Tibial nerve (tissue), 4 donors: ENCODE measurements around the gene PDSS2. TPM values are rescaled to one million over a fixed set of nuclear protein-coding genes. Genes with fewer than 3 reads are reported as not detected.

Experiments used
- DNase-seq, 2 donors: peaks; one replicate each; pipeline ENCODE4 v3.0.0-alpha.2; 2019; ENCODE audit warnings: low spot score in 2 of 2
- H3K27ac ChIP-seq, 4 donors: fragments of 200-600 bp; sonication (generic) in 3 of 4; one replicate each; pipeline ENCODE4 v1.5.1; 2017 to 2019; ENCODE audit warnings: mild to moderate bottlenecking in 1 of 4
- H3K27me3 ChIP-seq, 2 donors: fragments of 200-600 bp; sonication (generic) in 1 of 2; one replicate each; pipeline versions ENCODE4 v1.5.1 to v1.6.0; 2017 to 2019
- H3K36me3 ChIP-seq, 3 donors: fragments of 200-600 bp; sonication (generic); one replicate each; pipeline ENCODE4 v1.5.1; 2018 to 2019
- H3K4me1 ChIP-seq, 4 donors: fragments of 200-600 bp; sonication (generic) in 3 of 4; one replicate each; pipeline ENCODE4 v1.5.1; 2017 to 2019
- H3K4me3 ChIP-seq, 4 donors: fragments of 200-600 bp; sonication (generic) in 3 of 4; one replicate each; pipeline ENCODE4 v1.5.1; 2017 to 2019; ENCODE audit warnings: mild to moderate bottlenecking in 1 of 4, moderate library complexity in 1 of 4
- H3K9me3 ChIP-seq, 4 donors: fragments of 200-600 bp; sonication (generic) in 3 of 4; one replicate each; pipeline ENCODE4 v1.5.1; 2017 to 2019
- CTCF ChIP-seq, 5 experiments: fragments of 200-600 bp in 3 of 5; fragments of 450-650 bp in 2 of 5; sonication (generic) in 3 of 5; IDR thresholded peaks; one replicate each; pipeline ENCODE4 v1.5.1; 2016 to 2019; ENCODE audit warnings: antibody characterized with exemption in 5 of 5, mild to moderate bottlenecking in 3 of 5, moderate library complexity in 2 of 5
- EP300 ChIP-seq, 2 donors: sonication (generic); formaldehyde crosslinking; IDR thresholded peaks; one replicate each; pipeline ENCODE4 v1.6.1; 2017; ENCODE audit warnings: antibody characterized with exemption in 2 of 2, mild to moderate bottlenecking in 1 of 2
- POLR2A ChIP-seq, 2 donors: fragments of 450-650 bp; IDR thresholded peaks; one replicate each; pipeline ENCODE4 v1.6.1; 2017; ENCODE audit warnings: antibody characterized with exemption in 2 of 2, mild to moderate bottlenecking in 2 of 2, moderate library complexity in 2 of 2
- WGBS, 2 donors: methylation state at CpG; one replicate each; pipeline ENCODE4 v1.1.5; 2018; 5-methylcytosine and 5-hydroxymethylcytosine counted together
- total RNA-seq, 4 donors: library from RNA; depleted of rRNA; stranded (reverse); fragments of >200 nt; gene quantifications; one replicate each; pipeline ENCODE4 v1.1.0, GENCODE V29; 2016

Gene PDSS2
- total RNA-seq, 4 donors from 2014 or later: 8.2 to 9.4 (median 8.6) TPM

- no peak for DNase-seq
- H3K27me3 ChIP-seq: no peaks in the 10 kb centered on the region
- H3K4me3 ChIP-seq: peak overlapping the region; percentile 62 to 86 (median 73)
- peaks cover 0 to 21% (median 11%) of the 10 kb centered on the region in 4 donors for H3K4me1 ChIP-seq
- H3K36me3 ChIP-seq: no peaks in the 10 kb centered on the region
- TF ChIP-seq CTCF (IDR thresholded peaks at IDR 0.05): no peak
- TF ChIP-seq EP300 (IDR thresholded peaks at IDR 0.05): no peak
- no peak for TF ChIP-seq POLR2A (IDR thresholded peaks at IDR 0.05)
- H3K9me3 ChIP-seq: no peaks in the 10 kb centered on the region
- peak overlapping the region; percentile 33 to 78 (median 56) for H3K27ac ChIP-seq
- 0% methylated on average over 16 to 40 of the region's 45 CpGs for WGBS, 2 donors
Observed at GRCh38 chr6:107115695-107116327, 343.6 kb downstream of the PDSS2 start.

- 0 to 1% methylated on average over 21 to 31 of the region's 109 CpGs for WGBS, 2 donors
- no peak for TF ChIP-seq EP300 (IDR thresholded peaks at IDR 0.05)
- no peak for TF ChIP-seq CTCF (IDR thresholded peaks at IDR 0.05)
- no peak for TF ChIP-seq POLR2A (IDR thresholded peaks at IDR 0.05)
- H3K27me3 ChIP-seq: no peaks in the 10 kb centered on the region
- peak within 1 kb of the TSS; percentile 62 to 86 (median 73) for H3K4me3 ChIP-seq
- no peaks in the 10 kb centered on the region for H3K36me3 ChIP-seq
- H3K4me1 ChIP-seq: peaks cover 0 to 21% (median 11%) of the 10 kb centered on the region in 4 donors
- H3K27ac ChIP-seq: peak within 1 kb of the TSS; percentile 33 to 78 (median 62)
- no peaks in the 10 kb centered on the region for H3K9me3 ChIP-seq
- no peak for DNase-seq
Observed at GRCh38 chr6:107114926-107115694, 344.3 kb downstream of the PDSS2 start, which contains the start of gene BEND3. Gene BEND3, minus strand, starts transcription at chr6:107115515. Its CDS starts 16,230 bp downstream, at chr6:107099285.

GRCh38 chr6:107114213-107114925, 345.0 kb downstream of the PDSS2 start:
- 0 to 1% methylated on average over 11 to 46 of the region's 116 CpGs for WGBS, 2 donors
- no peaks in the 10 kb centered on the region for H3K9me3 ChIP-seq
- peak overlapping the region in 3 of 4 donors; percentile 50 to 78 (median 63) for H3K27ac ChIP-seq
- H3K27me3 ChIP-seq: no peaks in the 10 kb centered on the region
- peak; percentile 61 to 65 for DNase-seq
- peak; percentile 95 to 99 (median 97) for TF ChIP-seq CTCF (IDR thresholded peaks at IDR 0.05)
- peak in 1 of 2 donors; percentile 21 for TF ChIP-seq EP300 (IDR thresholded peaks at IDR 0.05)
- no peak for TF ChIP-seq POLR2A (IDR thresholded peaks at IDR 0.05)
- no peaks in the 10 kb centered on the region for H3K36me3 ChIP-seq
- H3K4me1 ChIP-seq: peaks cover 0 to 21% (median 11%) of the 10 kb centered on the region in 4 donors
- H3K4me3 ChIP-seq: peak overlapping the region; percentile 47 to 86 (median 68)

GRCh38 chr6:107110200-107110599, 349.2 kb downstream of the PDSS2 start:
- H3K27me3 ChIP-seq: no peaks in the 10 kb centered on the region
- H3K4me1 ChIP-seq: peaks cover 0 to 8% (median 4%) of the 10 kb centered on the region in 4 donors
- H3K4me3 ChIP-seq: no peak overlapping the region
- TF ChIP-seq EP300 (IDR thresholded peaks at IDR 0.05): no peak
- no peak for TF ChIP-seq CTCF (IDR thresholded peaks at IDR 0.05)
- H3K9me3 ChIP-seq: no peaks in the 10 kb centered on the region
- WGBS, 2 donors: 76 to 79% methylated on average over 1 of the region's 1 CpG
- no peaks in the 10 kb centered on the region for H3K36me3 ChIP-seq
- no peak overlapping the region for H3K27ac ChIP-seq
- DNase-seq: no peak
